Skeletal muscle cell (primary cell): ENCODE measurements around the gene SCARB1.
A peak's percentile ranks its signal among the peaks of the same experiment; 100 is the strongest.

Experiments
- DNase-seq: peaks from one replicate; pipeline ENCODE4 v3.0.0-alpha.2; 2010; ENCODE audit warnings: low read depth
- H3K4me3 ChIP-seq: 2 replicates; pipeline ENCODE4 v1.5.1; 2011; ENCODE audit warnings: low read depth, mild to moderate bottlenecking, control low read depth, low read length, moderate library complexity

Gene SCARB1

GRCh38 chr12:124754491-124754890 lies 109.2 kb downstream of the SCARB1 start:
- DNase-seq = no peak
- no peak overlapping the region for H3K4me3 ChIP-seq

GRCh38 chr12:124753993-124754392 lies 109.7 kb downstream of the SCARB1 start:
- DNase-seq = no peak

GRCh38 chr12:124753228-124753591 lies 110.5 kb downstream of the SCARB1 start:
- no peak overlapping the region for H3K4me3 ChIP-seq
- DNase-seq = no peak

More at GRCh38 chr12:124753993-124754392, 109.7 kb downstream of the SCARB1 start:
- H3K4me3 ChIP-seq = no peak overlapping the region

GRCh38 chr12:124752437-124753227 lies 111.0 kb downstream of the SCARB1 start:
- H3K4me3 ChIP-seq = no peak overlapping the region

DNA sequence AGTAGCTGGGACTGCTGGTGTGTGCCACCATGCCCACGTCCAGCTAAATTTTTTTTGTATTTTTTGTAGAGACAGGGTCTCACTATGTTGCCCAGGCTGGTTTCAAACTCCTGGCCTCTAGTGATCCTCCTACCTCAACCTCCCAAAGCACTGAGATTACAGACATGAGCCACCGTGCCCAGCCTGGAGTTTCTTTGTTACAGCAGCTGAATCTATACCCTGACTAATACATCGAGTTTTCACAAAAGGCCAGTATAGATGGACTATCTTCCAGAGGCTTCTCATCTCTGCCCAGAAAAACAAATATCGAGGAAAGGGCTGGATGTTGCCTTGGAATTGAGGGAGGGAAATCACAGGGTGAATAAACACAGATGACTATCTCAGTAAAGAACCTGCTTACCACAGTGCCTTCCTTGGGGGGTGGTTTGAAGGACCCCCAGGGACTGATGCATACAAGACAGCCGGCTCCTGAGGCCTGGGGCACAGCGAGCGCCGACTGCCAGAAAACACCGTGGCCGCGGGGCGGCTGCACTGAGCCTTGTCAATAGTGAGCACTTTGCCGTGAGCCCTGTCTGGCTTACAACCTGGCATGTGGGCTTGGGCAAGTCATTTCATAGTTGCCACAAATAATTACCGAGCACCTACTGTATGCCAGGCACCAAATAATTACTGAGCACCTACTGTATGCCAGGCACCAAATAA lies 111.9 kb downstream of the SCARB1 start:
- H3K4me3 ChIP-seq = no peak overlapping the region
- no peak for DNase-seq

More at GRCh38 chr12:124752437-124753227, 111.0 kb downstream of the SCARB1 start:
- no peak for DNase-seq

DNA sequence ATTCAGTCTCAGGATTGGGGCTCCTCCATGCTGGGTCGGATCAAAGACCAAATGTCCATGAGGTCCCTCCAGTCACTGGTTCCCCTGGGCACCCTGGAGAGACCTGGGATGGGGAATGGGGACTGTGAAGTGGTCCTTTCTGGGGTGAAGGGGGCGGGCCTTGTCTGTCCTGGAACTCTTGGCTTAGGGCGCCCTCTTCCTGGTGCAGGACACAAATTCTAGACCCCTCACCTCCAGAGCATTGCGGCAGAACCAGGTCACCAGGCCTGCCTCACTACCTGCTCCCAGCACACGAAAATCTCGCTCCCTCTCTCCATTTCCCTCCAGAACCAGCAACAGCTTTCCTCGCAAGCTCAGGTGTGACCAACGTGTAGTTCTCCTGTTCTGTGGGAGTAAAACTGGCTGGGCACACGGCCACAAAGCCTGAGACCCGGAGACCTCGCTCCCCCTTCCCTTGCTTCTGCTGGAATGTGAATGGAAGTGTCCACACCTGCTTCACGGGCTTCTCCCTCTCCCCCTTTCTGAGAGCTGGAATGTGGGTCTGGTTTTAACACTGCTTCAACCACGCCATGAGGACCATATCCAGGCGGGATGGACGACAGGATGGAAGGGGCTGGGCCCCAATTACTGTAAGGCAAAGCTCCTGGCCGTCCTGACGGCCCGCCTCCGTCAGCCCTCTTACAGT lies 112.7 kb downstream of the SCARB1 start:
- no peak overlapping the region for H3K4me3 ChIP-seq
- DNase-seq = no peak

DNA sequence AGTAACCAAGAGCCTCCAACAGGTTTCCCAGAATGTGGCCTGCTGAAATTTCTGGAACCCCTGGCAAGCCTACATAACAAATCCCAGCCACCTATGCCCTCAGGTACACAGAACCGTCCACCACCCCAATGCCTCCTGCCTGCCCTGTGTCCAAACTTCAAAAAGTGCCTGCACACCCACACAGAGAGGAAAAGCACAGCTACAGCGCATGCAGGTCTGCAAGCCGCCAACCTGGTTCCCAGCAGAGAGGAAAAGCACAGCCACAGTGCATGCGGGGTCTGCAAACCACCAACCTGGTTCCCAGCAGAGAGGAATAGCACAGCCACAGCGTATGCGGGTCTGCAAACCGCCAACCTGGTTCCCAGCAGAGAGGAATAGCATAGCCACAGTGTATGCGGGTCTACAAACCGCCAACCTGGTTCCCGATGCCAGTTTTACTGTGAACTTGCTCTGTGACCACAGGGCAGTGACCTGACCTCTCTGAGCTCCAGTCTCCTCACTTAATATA lies 113.5 kb downstream of the SCARB1 start:
- DNase-seq = no peak
- H3K4me3 ChIP-seq = no peak overlapping the region

DNA sequence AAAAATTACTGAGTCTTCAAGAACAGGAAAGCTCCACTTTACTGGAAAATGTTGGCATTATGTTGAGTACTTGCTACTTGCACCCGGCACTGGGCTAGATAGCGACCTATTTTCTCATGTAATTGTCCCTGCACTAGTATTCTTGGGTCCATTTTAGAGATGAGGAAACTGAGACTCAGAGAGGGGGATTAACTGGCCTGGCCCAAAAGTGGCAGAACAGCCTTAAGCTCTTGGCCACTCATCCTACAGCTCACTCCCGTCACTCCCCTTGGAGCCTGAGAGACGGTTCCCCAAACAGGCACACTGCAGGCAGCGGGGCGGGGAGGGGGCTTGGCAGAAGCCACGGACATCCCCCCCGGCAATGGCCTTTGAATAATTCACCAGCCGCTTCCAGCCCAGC lies 113.9 kb downstream of the SCARB1 start:
- DNase-seq = no peak
- no peak overlapping the region for H3K4me3 ChIP-seq

- DNase-seq = peak; percentile 90
- no peak overlapping the region for H3K4me3 ChIP-seq
Measured at GRCh38 chr12:124747426-124748161, 116.1 kb downstream of the SCARB1 start.

DNA sequence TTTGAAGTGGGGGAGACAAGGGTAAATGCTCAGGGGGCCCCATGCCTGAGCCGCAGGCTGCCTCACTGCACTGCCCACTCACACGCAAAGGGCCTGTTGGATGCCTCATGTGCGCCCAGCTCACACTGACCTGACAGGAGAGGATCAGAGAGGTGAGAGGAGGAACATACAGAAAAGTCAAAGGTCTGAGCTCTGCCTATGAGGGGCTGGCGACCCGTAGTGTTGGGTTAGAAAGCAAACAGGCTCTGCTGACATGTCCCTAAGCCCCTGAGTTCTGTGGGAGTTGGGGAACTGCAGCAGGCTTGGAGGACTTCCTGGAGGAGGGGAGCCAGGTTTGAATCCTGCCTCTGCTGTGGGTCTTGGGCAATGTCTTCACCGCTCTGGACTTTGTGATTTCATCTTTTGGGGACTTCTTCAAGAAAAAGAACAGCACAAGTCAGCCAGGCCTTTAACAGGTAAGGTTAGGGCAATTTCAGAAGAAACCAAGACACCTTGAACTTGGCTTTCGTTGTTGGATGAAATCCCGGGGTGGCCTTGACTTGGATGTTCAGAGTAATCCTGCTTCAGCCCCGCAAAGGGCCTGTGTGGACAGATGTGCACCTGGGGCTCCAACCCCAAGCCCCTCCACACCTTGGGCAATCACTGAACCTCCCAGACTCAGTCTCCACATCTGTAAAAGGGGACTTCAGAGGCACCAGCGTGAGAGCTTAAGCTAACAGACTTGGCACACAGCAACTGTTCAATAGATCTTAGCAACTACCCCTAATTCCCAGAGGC lies 116.8 kb downstream of the SCARB1 start:
- H3K4me3 ChIP-seq = no peak overlapping the region
- no peak for DNase-seq

- DNase-seq = peak; percentile 78
- H3K4me3 ChIP-seq = no peak overlapping the region
Measured at GRCh38 chr12:124745891-124746570, 117.6 kb downstream of the SCARB1 start.

DNA sequence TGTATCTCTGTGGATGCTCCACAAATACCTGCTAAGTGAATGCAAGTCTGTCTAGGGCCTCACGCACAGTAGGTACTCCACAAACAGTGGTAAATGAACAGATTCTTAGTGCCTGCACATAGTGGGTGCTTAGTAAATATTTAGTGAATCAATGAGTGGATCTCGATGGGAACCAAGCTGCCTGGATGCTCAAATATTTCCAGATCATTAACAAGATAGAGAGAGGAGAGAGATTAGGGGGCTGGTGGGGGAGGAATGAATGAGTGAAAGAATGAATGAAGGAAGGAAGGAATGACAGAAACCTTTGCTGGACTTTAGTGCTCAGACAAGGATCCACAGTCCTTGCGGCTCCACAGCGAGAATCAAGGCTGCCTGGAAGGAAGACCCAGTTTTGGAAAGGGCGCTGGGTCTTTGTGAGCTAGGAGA lies 118.2 kb downstream of the SCARB1 start:
- no peak for DNase-seq
- no peak overlapping the region for H3K4me3 ChIP-seq

DNA sequence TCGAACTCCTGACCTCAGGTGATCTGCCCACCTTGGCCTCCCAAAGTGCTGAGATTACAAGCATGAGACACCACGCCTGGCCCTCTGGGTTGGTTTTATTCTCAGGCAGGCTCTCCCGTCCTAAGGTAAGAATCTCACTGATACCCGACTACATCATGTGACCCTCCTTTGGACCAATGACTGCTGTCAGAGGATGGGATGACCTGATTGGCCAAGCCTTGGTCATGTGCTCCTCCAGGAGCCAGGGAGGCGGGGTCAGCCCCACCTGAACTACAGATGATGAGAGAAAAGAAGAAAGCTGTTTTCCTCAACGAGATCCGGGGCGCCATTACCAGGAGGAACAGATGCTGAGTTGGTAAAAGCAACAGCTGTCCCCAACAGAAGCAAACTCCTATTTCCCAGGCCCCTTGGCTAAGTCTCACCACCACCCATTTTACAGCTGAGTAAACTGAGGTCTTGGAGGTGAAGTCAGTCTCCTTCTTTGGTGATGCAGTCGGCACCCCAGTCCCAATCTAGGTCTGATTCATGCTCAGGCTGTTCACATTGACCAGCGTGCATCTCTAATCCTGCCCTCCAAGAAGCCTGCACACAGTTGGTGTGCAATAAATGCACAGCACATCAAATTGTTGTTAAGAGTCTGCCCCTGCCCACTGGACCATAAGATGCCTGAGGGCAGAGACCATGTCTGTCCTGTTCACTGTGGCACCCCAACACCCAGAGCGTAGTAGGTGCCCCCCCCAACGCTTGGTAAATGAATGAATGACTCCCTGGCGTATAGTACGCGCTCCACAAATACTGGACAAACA lies 118.8 kb downstream of the SCARB1 start:
- H3K4me3 ChIP-seq = no peak overlapping the region
- DNase-seq = no peak

DNA sequence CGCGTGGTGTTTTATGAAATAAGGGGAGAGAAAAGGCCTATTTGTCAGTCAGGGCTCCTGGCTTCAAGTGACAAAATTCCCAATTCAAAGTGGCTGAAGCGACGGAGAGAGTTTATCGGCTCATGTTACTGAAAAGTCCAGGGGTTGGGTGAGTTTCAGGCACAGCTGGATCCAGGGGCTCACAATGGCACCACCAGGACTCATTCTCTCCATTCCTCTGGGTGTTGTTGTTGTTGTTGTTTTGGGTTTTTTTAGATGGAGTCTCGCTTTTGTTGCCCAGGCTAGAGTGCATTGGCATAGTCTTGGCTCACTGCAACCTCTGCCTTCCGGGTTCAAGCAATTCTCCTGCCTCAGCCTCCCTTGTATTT lies 119.4 kb downstream of the SCARB1 start:
- no peak overlapping the region for H3K4me3 ChIP-seq
- DNase-seq = no peak

DNA sequence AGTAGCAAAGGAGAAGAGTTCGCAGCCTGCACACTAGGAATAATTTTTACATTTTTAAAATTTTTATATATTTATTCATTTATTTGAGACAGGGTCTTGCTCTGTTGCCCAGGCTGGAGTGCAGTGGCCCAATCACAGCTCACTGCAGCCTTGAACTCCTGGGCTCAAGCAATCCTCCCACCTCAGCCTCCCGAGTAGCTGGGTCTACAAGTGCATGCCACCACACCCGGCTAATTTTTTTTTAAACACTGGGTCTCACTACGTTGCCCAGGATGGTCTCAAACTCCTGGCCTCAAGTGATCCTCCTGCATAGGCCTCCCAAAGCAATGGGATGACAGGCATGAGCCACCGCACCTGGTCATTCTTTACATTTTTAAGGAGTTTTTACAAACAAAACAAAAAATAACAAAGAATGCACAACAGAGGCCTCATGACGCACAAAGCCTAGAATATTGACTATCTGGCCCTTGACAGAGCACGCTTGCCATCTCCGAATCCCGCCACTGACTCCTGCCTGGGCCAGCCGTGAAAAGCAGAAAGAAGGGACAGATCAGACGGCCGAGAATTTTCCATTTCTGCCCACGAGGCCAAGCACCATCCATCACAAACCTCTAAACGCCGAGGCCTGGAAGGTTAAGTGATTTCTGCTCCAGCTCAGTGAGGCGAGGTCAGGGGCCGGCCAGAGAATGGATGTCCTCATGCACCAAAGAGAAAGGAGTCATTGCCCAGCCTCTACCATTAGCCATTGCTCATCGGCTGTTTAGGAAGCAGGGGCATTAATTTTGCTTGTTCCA lies 120.0 kb downstream of the SCARB1 start:
- no peak overlapping the region for H3K4me3 ChIP-seq
- DNase-seq = no peak

GRCh38 chr12:124742678-124743077 lies 121.0 kb downstream of the SCARB1 start:
- no peak for DNase-seq
- no peak overlapping the region for H3K4me3 ChIP-seq

DNA sequence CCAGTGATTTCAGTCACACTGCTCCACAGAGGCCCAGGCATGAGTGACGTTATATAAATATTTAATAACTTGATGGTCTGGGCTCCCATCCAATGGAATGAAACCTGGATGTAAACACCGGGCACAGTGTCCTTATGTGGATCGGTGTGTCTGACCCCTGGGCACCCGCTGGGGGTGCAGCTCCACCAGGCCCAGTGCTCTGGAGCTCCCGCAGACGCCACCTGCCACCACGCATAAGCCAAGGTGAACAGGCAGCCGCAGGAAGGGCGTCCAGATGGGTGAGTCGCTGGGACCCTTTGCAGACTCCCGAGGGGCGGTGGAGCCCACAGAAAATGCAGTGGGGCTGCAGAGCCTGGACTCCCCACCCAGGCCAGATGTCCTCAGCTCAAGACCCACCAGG lies 121.6 kb downstream of the SCARB1 start:
- DNase-seq = no peak
- no peak overlapping the region for H3K4me3 ChIP-seq
